ENCODE results near the gene CLEC16A. TPM values are rescaled to one million over a fixed set of nuclear protein-coding genes. Genes with fewer than 3 reads are reported as not detected.
A peak's percentile ranks its signal among the peaks of the same experiment; 100 is the strongest.

CLEC16A gene
- total RNA-seq, 1 donor = 35.5 TPM

DNA sequence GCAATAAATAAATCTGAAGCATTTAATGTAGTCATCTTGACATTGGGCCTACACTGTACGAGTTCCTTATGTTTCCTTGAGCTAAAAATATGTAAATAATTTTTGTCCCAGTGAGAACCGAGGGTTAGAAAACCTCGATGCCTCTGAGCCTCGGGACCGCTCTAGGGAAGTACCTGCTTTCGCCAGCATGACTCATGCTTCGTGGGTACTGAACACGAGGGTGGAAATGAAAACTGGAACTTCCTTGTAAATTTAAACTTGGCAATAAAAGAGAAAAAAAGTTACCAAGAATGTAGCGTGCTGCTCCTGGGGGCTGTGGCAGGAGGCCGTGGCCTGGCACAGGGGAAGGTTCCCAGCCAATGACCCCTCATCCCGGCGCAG lies 237.5 kb downstream of the CLEC16A start:
- peak in 2 of 3 donors; percentile 44 to 47 for DNase-seq (ENCODE audit: low read depth in 2 of 3, low spot score in 2 of 3)

DNA sequence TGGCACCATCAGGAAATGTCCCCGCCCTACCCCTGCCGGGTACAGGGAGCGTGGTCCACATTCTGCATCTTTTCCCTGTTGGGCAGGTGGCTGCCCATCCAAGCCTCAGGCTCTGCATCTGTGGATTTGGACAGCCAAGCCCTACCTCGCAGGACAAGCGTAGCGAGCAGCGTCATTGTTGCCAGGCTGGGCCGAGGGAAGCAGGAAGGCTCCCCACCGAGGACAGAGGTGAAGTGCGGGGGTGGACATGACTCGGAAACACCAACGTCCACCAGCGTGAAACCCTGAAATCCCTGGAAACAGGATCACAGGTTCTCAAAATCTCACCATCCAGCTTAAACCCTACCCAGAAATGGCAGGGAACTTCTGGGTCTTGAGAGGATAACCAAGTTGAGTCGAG lies 238.0 kb downstream of the CLEC16A start:
- no peak for DNase-seq (ENCODE audit: low read depth in 2 of 3, low spot score in 2 of 3)

DNA sequence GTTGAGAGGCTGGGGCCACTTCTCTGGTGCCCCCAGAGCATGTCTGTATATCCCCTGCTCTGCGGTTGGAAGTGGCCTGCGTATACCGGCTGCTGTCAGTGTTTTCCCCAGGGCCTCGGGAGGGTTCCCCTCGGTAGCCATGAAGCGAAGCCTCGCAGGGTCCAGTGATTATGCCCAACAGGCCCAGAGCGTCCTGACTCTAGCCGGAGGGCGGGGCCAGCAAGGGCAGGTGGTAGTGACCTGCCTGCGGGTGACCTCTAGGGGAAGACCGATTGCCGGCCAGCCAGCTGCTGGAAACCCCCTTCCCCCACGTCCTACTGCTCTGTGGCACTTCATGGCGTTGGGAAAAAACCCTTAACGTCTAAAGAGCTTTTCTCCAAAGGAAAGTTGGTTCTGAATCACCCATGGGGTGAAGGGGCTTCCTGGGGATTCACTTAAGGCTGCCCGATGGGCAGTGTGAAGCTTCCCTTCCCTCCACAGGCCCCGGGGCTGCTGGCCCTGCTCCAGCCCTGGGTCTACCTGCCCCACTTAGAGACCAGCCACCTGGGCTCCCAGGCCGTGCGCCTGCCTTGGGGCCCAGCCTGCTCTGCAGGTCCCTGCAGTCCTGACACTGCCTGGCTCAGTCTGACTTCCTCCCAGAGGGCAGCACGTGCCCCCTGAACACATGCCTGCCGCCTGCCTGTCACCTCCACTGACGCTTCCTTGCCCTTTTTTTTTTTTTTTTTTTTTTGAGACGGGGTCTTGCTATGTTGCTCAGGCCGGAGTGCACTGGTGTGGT lies 238.9 kb downstream of the CLEC16A start:
- DNase-seq (ENCODE audit: low read depth in 2 of 3, low spot score in 2 of 3) = no peak

DNA sequence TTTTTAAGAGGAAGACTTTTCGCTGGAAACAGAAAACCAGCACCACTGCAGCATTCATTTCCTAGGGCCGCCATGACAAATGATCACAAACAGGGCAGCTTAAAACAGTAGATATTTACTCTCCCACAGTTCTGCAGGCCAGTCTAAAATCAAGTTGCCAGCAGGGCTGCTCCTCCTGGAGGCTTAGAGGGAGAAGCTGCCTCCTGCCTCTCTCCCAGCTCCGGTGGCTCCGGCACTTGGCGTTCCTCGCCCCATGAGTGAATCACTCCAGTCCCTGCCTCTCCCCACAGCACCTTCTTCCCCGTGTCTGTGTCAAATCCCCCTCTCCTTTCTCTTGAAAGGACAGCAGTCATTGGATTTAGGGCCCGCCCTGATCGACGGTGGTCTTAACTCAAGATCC lies 239.6 kb downstream of the CLEC16A start:
- DNase-seq (ENCODE audit: low read depth in 2 of 3, low spot score in 2 of 3) = no peak

DNA sequence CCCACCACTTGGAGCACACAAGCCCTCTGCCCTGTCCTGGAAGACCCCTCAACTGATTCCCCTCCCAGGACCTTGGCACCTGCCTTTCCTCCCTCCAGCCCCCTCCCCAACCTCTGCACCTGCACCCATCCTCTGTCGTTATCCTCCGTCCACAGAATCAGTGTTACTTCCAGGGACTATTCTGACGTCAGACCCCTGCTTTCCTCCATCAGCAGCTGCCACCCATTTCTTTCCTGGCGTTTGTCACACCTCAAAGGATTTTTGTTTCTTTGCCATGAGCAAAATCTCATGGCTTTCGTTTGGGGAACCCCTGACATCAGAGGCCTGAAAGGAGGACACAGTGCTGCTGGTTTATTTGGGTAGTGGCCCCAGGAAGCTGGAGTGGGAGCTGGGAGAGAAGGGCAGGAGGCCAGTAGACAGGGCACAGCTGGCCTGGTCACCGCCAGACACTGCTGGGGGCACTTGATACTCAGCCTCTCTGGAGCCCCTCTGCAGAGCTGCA lies 243.2 kb downstream of the CLEC16A start:
- no peak for DNase-seq (ENCODE audit: low read depth in 2 of 3, low spot score in 2 of 3)

DNA sequence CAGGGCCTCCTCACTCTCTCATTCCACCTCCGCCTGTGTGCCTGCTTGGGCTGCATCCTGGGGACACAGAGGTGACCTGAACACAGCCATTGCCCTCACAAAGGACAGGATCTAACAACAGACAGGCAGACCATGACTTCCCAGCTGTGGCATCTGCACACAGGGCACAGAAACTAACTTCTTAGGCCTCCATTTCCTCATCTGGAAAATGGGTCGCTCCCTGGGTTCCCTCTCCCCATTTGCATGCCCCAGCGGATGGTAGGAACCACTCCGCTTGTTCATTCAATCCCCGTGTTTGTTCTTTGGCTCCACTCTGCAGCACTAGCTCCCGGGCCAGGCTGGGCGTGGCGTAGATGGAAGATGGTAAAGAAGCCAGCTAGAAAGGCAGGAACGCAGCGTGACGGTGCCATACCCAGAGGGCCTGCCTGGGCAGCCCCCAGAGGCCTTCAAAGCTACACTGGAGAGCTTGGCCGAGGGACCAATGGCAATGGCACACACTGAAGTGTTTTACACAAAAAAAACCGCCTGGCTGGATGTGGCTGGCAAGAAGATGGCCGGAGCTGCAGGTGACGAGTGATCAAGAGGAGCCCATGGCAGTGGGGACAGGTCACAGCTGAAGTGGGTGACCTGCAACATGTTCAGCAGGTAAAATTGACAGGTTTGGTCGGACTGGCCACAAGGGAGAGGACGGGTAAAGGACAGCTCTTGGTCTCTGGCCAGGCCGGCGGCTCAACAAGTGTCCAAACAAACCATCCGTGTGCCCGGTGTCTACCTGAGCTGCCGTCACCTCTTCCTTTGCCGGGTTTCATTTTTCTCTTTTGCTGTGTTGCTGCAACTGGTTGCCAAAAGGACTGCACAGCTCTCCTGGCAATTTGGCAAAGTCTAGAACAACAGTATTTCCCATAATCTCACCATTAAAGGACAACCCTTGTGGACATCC lies 244.7 kb downstream of the CLEC16A start:
- DNase-seq (ENCODE audit: low read depth in 2 of 3, low spot score in 2 of 3) = no peak

DNA sequence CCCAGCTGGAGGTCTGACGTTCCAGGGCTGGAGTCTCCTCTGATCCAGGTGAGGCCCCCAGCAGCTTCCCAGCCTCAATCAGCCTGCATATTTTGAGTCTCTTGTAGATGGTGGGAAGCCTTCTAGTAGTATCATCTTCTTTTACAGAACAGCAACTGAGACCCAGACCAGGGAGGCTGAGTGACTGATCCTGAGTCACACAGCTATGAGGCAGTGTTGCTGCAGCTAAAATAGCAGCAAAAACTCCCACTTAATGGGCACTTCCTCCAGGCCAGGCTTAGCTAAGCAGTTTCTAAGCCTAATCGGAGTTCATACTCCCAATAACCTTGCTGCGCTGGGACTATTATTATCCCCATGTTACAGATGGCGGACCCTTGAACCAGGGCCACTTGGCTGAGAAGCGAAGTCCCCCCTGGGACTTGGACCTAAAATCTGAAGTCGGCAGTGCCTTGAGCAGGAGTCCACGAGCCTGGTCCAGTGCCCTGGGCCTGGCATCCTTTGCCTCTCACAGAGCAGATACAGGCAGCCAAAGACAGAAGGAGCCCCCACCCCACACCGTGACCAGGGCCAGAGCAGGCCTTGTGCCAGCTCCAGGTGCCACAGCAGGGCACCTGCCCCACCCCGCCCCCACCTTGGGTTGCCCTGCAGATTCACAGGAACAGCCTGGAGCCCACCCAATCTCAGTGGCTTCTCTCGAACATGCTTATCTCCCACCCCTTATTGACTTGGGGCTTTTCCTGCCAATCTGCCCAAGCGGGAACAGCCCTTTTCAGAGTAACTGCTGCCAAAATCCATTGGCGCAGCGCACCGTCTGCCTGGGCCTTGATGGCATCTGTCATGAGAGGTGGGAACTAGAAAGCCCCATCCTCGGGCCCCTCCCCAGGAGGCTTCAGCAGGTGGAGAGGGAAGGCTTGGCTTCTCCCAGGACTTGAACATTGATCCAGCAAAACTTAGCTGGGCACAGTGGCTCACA lies 246.5 kb downstream of the CLEC16A start:
- no peak for DNase-seq (ENCODE audit: low read depth in 2 of 3, low spot score in 2 of 3)

DNA sequence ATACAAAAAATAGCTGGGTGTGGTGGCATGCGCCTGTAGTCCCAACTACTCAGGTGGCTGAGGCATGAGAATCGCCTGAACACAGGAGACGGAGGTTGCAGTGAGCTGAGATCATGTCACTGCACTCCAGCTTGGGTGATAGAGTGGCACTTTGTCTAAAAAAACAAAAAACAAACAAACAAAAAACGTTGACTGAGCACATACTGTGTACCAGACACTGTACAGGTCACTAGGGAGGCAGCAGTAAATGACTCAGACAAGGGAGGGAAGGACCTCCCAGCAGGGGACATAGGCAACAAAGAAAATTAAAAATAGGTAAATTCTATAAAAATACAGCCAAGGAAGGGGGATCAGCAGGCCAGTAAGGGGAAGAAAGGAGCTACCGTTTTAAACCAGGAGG lies 247.3 kb downstream of the CLEC16A start:
- no peak for DNase-seq (ENCODE audit: low read depth in 2 of 3, low spot score in 2 of 3)

DNA sequence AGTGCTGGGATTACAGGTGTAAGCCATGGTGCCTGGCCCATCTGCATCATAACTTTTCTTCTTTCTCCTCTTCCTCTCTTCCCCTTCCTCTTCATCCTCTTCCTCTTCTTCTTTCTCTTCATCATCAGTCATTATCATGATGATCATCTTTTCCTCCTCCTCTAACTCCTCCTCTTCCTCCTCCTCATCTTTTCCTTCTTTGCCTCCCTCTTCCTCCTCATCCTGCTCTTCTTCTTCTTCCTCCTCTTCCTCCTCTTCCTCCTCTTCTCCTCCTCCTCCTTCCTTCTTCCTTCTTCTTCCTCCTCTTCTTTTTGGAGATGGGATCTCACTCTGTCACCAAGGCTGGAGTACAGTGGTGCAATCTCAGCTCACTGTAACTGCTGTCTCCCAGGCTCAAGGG lies 249.1 kb downstream of the CLEC16A start:
- DNase-seq (ENCODE audit: low read depth in 2 of 3, low spot score in 2 of 3) = no peak

DNA sequence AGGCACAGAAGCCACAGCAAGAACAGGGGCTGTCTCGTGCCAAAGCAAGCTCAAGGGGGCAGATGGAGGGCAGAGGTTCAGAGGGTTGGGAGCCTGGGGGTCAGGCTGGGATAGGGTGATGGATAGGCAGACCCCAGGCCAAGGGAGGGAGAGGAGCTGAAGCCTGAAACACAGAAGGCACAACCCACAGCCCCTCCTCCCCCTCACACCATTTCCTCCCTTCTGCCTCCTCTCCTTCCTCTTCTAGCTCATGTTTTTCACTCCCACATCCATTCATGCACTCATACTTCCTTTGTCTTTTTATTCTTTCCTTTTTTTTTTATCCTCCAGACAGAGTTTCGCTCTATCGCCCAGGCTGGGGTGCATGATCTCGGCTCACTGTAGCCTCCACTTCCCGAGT lies 250.5 kb downstream of the CLEC16A start:
- DNase-seq (ENCODE audit: low read depth in 2 of 3, low spot score in 2 of 3) = no peak

DNA sequence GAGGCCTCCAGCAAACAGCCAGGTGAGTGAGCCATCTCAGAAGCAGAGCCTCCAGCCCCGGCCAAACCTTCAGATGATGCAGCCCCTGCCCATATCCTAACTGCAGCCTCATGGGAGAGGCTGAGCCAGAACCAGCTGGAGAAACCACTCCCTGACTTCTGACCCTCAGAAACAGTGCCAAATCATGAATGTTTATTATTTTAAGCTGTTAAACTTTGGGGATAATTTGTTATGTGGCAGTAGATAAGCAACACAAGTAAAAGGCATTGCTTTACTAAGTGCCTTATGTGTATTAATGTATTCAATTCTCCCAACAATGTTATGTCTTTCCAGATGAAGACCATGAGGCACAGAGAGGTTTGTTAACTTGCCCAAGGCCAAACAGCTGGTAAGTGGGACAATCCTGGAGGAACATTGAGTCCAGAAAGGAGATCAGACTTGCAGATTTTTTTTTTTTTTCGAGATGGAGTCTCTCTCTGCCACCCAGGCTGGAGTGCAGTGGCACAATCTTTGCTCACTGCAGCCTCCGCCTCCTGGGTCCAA lies 252.0 kb downstream of the CLEC16A start:
- no peak for DNase-seq (ENCODE audit: low read depth in 2 of 3, low spot score in 2 of 3)

DNA sequence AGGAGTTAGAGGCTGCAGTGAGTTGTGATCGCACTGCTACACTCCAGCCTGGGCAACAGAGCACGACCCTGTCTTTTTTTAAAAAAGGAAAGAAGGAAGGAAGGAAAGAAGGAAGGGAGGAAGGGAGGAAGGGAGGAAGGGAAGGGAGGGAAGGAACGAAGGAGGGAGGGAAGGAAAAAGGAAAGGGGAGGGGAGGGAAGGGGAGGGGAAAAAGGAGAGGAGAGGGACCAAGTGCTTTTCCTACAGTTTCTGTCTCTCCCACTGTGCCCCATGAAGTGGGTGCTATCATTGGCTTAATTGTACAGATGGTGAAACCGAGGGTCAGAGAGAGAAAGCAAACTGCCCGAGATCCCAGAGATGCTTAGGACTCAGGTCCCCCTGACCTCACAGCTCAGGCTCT lies 254.0 kb downstream of the CLEC16A start:
- DNase-seq (ENCODE audit: low read depth in 2 of 3, low spot score in 2 of 3) = no peak

DNA sequence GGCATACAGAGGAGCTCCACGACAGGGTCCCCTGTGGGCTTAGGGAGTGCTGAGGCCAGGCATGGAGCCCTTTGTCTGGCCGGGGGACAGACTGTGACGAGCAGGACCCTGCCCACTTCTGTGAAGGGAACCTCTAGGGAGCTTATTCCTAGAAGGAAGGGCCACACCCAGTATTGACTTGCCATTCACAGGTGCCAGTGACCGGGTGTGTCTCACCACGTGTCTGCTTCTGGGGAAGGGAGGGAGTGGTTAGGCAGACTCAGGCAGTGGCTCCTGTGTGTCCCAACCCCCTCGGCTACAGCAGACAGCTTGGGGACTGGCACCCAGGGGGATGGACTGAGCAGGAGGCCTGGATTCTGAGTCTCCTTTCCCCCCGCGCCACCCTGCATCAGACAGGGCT lies 254.5 kb downstream of the CLEC16A start:
- DNase-seq (ENCODE audit: low read depth in 2 of 3, low spot score in 2 of 3) = no peak

DNA sequence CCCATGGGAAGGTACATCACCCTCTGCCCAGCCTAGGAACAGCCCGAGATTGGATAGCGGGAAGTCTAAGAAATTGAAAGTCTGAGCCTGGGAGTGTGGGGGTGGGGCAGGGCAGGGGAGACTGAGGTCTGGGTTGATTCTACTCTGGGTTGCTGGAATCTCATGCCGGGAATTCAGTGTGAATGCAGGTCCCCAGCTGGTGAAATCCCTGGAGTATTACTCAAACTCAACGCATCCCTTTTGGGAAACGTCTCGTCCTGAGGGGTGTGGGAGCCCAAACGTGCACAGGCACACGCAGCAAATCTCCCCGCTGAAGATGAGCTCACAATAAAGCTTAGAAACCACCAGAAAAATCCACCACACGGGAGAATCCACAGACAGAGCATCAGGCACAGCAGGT lies 256.2 kb downstream of the CLEC16A start:
- no peak for DNase-seq (ENCODE audit: low read depth in 2 of 3, low spot score in 2 of 3)

DNA sequence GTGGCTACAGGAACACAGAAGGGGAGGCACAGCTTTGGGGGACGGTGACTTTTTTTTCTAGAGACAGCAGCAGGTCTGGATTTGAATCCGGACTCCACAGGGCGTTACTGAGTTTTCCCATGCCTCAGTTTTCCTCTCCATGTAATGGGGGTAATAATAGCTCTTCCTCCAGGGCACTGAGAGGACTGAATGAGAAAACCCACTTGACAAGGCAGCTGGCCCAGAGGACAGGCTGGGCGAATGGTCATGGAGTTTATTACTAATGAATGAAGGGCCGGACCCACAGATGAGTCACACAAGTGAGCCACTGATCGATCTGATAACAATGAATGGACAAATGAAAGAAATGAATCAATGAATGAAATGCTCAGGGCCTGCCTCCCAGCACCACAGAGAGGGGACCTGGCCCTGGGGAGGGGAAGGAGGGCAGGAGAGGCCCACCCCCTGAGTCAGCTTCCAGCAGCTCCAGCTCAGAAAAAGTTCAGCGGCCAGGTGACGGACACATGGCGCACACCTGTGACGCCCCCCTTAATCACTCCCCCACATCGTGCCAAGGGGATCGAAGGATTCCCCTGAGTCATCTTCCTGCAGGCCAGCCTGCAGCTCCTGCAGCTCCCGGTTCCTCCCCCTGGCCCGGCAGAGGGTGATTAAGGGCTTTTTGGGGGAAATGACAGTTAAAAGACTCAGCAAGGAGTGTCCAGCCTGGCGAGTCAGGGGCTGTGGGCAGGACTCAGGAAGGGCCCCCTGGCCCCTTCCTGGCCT lies 257.3 kb downstream of the CLEC16A start:
- peak in 2 of 3 donors; percentile 40 to 80 for DNase-seq (ENCODE audit: low read depth in 2 of 3, low spot score in 2 of 3)

DNA sequence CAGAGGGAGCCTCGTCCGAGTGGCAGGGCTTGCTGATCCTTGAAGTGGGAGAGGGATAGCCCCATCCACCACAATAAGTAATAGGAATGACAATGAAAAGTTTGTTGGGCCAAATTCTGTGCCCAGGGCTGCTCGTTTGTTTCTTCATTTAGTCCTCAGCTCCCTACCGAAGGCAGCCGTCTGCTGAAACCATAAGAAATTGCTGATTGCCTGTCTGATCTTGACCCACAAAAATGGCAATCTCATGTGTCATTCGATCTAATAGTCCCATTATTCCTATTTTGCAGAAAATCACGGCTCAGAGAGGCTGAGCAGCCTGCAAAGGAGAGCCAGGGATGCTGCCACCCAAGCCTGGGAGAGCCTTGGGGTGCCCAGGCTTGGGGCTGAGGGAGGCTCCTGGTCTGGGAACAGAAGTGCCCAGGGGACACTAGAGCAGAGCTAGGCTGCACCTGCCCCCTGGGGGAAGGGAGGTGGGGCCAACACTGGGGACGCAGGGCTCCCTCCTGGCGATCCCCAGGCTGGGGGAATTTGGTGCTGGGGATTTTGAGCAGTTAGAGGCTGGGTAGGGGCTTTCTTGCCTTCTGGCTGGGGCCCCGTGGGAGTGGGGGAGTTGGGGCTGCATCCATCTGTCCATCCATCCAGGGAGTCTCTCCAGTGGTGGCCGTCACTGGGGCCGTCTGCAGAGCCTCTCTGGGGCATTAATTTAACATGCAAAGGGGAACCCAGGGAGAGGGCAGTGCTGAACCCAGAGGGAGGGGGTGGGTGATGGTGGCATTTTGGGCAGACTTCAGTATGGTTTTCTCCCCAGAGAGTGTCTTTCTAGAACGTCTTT lies 258.1 kb downstream of the CLEC16A start:
- DNase-seq (ENCODE audit: low read depth in 2 of 3, low spot score in 2 of 3) = no peak

DNA sequence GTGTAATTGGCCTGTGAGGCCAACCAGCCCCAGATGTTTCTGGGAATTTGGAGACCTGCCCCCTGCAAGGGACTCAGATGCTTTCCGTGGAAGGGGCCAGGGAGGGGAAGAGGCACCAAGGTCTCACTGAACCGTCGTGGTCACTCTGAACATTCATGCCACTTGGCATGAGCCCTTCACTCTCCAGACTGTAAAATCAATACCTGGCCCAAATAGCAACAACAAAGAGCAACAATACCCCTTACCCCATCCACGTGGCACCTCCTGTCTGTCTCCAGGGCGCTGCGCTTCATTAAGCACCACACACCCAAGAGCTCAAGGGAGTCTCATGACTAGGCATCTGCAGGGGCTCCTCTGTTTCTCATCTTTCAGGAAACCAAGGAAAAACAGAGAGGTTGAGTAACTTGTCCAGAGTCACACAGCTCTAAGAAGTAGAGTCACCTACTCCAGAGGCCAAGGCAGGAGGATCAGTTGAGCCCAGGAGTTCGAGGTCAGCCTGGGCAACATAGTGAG lies 258.8 kb downstream of the CLEC16A start:
- DNase-seq (ENCODE audit: low read depth in 2 of 3, low spot score in 2 of 3) = no peak

DNA sequence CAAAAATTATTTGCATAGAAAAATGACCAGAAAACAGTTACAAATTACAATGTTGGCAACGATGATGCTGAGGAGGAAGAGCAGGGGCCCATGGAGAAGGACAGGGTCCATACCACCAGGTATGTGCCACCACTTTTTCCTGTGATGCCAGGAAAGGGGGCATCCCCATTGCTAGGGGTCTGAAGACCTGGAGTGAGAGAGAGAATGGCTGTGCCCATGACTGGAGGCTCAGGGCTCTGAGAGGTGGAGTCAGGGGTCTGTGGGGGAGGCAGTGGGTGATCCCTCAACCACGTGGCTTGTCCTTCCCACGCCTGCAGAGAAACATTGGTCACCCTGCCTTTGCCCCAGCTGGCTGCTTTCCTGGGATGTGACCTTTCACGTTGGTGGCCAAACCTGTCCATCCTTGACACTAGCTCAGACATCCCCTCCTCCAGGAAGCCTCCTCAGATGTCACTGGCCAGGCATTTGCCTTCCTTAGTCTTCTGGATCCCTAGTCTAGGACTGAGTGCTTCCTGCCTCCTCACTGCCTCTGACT lies 260.2 kb downstream of the CLEC16A start:
- no peak for DNase-seq (ENCODE audit: low read depth in 2 of 3, low spot score in 2 of 3)

Measured in hematopoietic multipotent progenitor cell (in vitro differentiated cells).